ENCODE measurements around the gene SRCIN1.

SRCIN1 gene

DNA sequence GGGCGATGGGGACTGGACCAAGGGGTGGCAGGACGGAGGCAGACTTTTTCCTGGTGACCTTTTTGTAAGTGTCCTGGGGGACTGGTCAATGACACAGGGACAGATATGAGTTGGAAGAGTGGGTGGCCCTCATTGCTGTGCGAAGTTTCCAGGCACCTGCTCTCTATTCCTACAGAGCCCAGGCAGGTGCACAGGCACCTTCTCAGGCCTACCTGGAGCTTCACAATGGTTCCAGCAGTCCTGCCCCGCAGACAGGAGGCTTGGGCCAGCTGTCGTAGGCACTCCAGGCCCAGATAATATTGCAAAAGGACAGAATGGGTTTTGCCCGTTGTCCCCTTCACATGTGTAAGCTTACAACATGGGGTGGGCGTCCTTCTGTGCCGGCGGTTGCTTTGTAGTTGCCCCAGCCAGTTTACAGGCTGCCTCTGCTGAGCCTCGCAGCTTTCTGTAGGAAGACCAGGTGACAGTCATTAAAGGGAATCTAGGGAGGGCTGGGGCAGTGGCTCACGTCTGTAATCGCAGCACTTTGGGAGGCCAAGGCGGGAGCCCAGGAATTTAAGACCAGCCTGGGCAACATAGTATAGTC is 93.2 kb downstream of the SRCIN1 start:
- H3K27ac ChIP-seq = no peak overlapping the region
- no peak overlapping the region for H3K9ac ChIP-seq
- TF ChIP-seq Cebpa-rat (IDR thresholded peaks at IDR 0.05) = no peak
- peaks cover 32 to 43% (median 38%) of the 10 kb centered on the region in 11 experiments for H3K27me3 ChIP-seq
- H4K20me1 ChIP-seq = peaks cover 7 to 51% (median 43%) of the 10 kb centered on the region in 11 experiments; a peak in 21 of 22 replicates
- no peaks in the 10 kb centered on the region for H3K9me3 ChIP-seq (replicated peaks in 1 of 11)
- peaks cover 7 to 20% (median 11%) of the 10 kb centered on the region in 10 experiments; a peak in 17 of 20 replicates for H3K4me1 ChIP-seq
- H3K36me3 ChIP-seq = peaks cover 0 to 11% (median 4%) of the 10 kb centered on the region in 11 experiments; a peak in 14 of 22 replicates
- H3K4me3 ChIP-seq = no peak overlapping the region
- no peak overlapping the region for H3K4me2 ChIP-seq

DNA sequence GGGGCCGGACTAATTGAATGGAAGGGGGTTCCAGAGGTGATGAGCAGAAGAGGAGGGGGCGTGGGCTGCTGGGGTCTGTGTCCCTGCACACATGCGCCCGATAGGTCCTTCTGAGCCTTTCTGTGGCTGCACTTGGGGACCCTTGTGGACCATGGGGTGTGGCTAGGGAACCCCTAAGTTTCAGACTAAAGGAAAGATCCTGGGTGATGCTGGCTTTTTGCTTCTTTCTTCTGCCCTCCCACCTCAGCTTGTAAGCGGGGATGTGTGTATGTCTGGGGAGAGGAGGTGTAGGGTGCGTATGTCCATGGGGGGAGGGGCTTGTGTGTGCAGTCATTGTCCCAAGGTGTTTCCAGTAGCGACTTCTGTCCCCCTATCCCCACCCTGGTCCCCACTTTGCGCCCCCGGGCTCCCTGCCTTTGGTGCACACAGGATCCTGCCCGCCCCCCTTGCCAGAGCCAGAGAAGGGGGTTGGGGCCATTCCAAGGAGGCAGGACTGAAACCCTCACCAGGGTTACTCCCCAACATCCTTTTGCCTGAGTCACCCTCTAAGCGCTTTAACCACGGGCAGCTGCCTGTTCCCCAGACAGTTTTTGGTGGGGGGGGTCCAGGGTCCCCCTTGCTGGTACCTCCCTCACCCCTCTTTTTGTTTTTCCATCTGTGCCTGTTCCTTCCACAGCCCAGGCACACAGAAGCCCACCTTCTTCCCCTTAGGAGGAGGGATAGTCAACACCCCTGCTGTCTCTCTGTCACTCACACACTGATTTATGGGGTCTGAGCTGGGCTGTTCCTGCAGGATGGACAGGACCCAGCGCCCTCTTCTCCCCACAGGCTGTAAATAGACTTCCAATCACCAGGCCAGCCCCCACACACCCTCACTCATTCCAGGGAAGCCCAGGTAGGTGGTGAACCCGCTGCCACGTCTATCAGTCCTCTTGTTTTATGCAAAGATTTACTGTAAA is 94.3 kb downstream of the SRCIN1 start:
- Histone ChIP-seq H3K36me3 (peaks cover 4 to 21% (median 12%) of the 10 kb centered on the region in 11 experiments; a peak in 20 of 22 replicates), H3K4me1 (peaks cover 7 to 20% (median 11%) of the 10 kb centered on the region in 10 experiments; a peak in 17 of 20 replicates), H3K4me2 (peak overlapping the region in 3 of 11 experiments; percentile 59 to 74 (median 64); a peak in 2 of 22 replicates), H3K9me3 (replicated peaks in 1 of 11) (no peaks in the 10 kb centered on the region), H3K27ac (no peak overlapping the region), H3K9ac (no peak overlapping the region), H4K20me1 (peaks cover 7 to 62% (median 43%) of the 10 kb centered on the region in 11 experiments; a peak in 21 of 22 replicates), H3K27me3 (peaks cover 37 to 48% (median 41%) of the 10 kb centered on the region in 11 experiments), H3K4me3 (no peak overlapping the region)
- no peak for TF ChIP-seq Cebpa-rat (IDR thresholded peaks at IDR 0.05)

DNA sequence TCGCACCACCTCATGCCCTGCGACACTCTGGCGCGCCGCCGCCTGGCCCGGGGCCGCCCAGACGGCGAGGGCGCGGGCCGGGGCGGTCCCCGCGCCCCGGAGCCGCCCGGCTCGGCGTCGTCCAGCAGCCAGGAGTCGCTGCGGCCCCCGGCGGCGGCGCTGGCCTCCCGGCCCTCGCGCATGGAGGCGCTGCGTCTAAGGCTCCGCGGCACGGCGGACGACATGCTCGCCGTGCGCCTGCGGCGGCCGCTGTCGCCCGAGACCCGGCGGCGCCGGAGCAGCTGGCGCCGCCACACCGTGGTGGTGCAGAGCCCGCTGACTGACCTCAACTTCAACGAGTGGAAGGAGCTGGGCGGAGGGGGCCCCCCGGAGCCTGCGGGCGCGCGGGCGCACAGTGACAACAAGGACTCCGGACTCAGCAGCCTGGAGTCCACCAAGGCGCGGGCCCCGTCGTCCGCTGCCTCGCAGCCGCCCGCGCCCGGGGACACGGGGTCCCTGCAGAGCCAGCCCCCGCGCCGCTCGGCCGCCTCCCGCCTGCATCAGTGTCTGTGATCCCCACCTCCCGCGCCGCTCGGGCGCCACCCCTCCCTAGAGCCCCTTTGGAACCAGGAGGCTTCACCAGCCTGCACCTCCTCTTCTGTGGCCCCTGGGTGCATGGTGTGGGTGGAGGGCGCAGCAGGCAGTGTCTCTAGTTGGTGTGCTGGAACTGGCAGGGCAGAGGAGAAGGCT is 95.2 kb downstream of the SRCIN1 start:
- H3K4me2 ChIP-seq = peak overlapping the region; percentile 54 to 78 (median 64)
- H3K27me3 ChIP-seq = peaks cover 37 to 48% (median 42%) of the 10 kb centered on the region in 11 experiments
- peaks cover 7 to 20% (median 11%) of the 10 kb centered on the region in 10 experiments; a peak in 17 of 20 replicates for H3K4me1 ChIP-seq
- H3K9ac ChIP-seq = peak overlapping the region in 3 of 11 experiments; percentile 27 to 46 (median 37); a peak in 3 of 22 replicates
- peak overlapping the region; percentile 18 to 59 (median 30); a peak in 13 of 20 replicates for H3K4me3 ChIP-seq
- H4K20me1 ChIP-seq = peaks cover 7 to 70% (median 43%) of the 10 kb centered on the region in 11 experiments; a peak in 21 of 22 replicates
- H3K36me3 ChIP-seq = peaks cover 13 to 29% (median 20%) of the 10 kb centered on the region in 11 experiments
- no peak for TF ChIP-seq Cebpa-rat (IDR thresholded peaks at IDR 0.05)
- H3K9me3 ChIP-seq (replicated peaks in 1 of 11) = no peaks in the 10 kb centered on the region
- no peak overlapping the region for H3K27ac ChIP-seq

DNA sequence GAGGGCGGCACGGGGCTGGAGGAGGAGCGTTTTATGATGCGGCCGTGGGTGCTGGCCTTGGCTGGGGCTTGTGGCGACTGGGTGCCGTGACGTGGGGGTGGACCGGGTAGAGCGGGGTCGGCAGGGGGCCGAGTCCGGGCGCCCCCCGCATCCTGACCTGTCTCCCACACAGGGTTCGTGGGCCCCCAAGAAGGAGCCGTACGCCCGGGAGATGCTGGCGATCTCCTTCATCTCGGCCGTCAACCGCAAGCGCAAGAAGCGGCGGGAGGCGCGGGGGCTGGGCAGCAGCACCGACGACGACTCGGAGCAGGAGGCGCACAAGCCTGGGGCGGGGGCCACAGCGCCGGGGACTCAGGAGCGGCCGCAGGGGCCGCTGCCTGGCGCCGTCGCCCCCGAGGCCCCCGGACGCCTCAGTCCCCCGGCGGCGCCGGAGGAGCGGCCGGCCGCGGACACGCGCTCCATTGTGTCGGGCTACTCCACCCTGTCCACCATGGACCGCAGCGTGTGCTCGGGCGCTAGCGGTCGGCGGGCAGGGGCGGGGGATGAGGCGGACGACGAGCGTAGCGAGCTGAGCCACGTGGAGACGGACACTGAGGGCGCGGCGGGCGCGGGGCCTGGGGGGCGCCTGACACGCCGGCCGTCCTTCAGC is 95.9 kb downstream of the SRCIN1 start:
- peaks cover 7 to 20% (median 11%) of the 10 kb centered on the region in 10 experiments; a peak in 17 of 20 replicates for H3K4me1 ChIP-seq
- H3K27me3 ChIP-seq = peaks cover 37 to 48% (median 42%) of the 10 kb centered on the region in 11 experiments
- peaks cover 15 to 36% (median 26%) of the 10 kb centered on the region in 11 experiments for H3K36me3 ChIP-seq
- TF ChIP-seq Cebpa-rat (IDR thresholded peaks at IDR 0.05) = no peak
- no peak overlapping the region for H3K27ac ChIP-seq
- no peaks in the 10 kb centered on the region for H3K9me3 ChIP-seq (replicated peaks in 1 of 11)
- peak overlapping the region; percentile 18 to 59 (median 30); a peak in 14 of 20 replicates for H3K4me3 ChIP-seq
- peak overlapping the region in 4 of 11 experiments; percentile 11 to 46 (median 32); a peak in 3 of 22 replicates for H3K9ac ChIP-seq
- peak overlapping the region; percentile 54 to 78 (median 64) for H3K4me2 ChIP-seq
- peaks cover 7 to 71% (median 43%) of the 10 kb centered on the region in 11 experiments; a peak in 21 of 22 replicates for H4K20me1 ChIP-seq

DNA sequence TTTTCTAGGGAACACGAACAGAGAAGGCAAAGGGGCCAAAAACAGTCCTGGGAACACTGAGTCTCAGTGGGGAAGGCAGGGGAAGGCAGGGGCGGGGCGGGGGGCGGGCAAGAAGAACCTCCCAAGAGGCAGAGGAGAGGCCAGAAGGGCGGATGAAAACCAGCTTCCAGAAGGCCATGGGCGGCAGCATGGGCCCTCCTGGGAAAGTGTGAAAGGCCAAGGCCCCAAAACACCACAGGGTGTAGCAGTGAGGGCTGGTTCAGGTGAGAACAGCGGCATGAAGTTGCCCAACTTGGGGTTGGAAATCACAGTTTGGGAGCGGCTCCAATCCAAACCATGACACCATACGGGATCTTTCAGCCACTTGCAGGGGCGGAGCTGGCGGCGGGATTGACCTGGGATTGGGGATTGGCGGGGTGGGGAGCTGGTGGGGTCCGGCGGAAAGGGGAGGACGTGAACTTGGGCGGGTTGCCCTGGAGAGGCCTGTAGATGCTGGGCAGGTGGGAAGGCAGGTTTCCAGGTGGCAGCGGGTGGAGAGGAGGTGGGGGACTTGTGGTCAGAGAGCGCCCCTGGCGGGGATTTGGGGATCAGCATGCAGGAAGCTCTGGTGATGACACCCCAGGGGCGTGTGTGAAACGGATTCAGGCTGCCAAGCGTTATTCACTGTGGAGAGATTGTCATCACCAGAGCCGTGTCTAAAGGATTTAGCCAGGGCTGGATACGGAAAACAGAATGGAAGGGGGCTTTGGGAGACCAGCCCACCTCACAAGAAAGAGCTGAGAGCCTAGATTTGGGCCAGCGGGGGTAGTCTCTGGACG is 96.6 kb downstream of the SRCIN1 start:
- Histone ChIP-seq H4K20me1 (peaks cover 7 to 78% (median 43%) of the 10 kb centered on the region in 11 experiments; a peak in 21 of 22 replicates), H3K4me2 (peak overlapping the region; percentile 54 to 78 (median 64); a peak in 21 of 22 replicates), H3K27me3 (peaks cover 37 to 48% (median 42%) of the 10 kb centered on the region in 11 experiments), H3K4me3 (peak overlapping the region in 1 of 10 experiments; percentile 20; a peak in 3 of 20 replicates), H3K27ac (no peak overlapping the region), H3K36me3 (peaks cover 15 to 44% (median 33%) of the 10 kb centered on the region in 11 experiments), H3K4me1 (peaks cover 7 to 20% (median 11%) of the 10 kb centered on the region in 10 experiments; a peak in 17 of 20 replicates), H3K9me3 (replicated peaks in 1 of 11) (no peaks in the 10 kb centered on the region), H3K9ac (no peak overlapping the region)
- no peak for TF ChIP-seq Cebpa-rat (IDR thresholded peaks at IDR 0.05)

DNA sequence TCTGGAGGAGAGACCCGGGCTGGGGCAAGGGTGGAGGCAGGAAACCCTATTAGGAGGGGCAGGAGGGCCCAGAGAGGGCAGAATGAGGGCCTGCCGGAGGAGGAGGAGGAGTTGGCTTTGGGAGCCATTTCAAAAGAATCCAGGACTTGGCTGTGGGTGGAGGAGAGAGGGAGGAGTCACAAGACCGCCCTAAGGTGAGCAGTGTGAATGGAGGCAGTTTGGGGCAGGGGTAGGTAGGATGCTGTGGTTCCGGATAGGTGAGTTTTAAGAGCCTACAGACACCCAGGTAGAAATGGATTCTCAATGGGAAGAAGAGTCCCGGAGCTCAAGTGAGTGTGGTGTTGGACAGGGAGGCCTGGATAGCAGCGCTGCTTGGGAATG is 97.2 kb downstream of the SRCIN1 start:
- Histone ChIP-seq H3K9ac (no peak overlapping the region), H3K27me3 (peaks cover 37 to 48% (median 42%) of the 10 kb centered on the region in 11 experiments), H3K4me1 (peaks cover 7 to 20% (median 11%) of the 10 kb centered on the region in 10 experiments; a peak in 17 of 20 replicates), H3K4me3 (no peak overlapping the region), H3K36me3 (peaks cover 16 to 50% (median 38%) of the 10 kb centered on the region in 11 experiments), H3K4me2 (no peak overlapping the region), H3K9me3 (replicated peaks in 1 of 11) (no peaks in the 10 kb centered on the region), H3K27ac (no peak overlapping the region), H4K20me1 (peaks cover 7 to 81% (median 43%) of the 10 kb centered on the region in 11 experiments; a peak in 21 of 22 replicates)
- TF ChIP-seq Cebpa-rat (IDR thresholded peaks at IDR 0.05) = no peak

DNA sequence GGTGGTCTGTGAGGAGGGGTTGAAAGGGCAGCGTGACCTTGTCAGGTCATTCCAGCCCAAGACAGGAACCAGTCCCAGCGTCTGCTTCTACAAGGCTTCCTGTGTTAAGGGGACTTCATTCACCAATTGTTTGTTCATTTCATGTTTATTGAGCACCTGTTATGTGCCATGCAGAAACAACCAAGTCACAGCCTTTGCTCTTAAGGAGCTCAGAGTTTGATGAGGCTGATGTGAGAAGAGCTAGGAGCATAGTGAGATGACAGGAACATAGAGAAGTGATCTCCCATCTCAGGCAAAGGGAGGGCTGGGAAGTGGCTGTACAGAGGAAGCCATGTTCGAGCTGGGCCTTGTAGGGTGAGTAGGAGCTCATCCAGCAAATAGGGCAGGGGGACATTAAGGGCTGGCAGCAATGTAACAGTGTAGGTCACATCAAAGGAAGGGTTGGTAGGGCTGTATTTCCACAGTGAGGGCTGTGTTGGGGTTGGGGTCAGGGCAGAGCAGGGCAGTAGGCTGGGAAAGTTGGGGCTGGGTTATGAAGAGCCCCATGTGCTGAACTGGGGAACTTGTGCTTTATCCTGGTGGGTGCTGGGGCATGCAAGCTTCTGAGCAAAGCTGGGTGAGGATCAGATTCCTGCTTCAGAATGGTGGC is 97.7 kb downstream of the SRCIN1 start:
- Histone ChIP-seq H4K20me1 (peaks cover 7 to 87% (median 43%) of the 10 kb centered on the region in 11 experiments; a peak in 21 of 22 replicates), H3K27me3 (peaks cover 37 to 48% (median 42%) of the 10 kb centered on the region in 11 experiments)

More for the DNA sequence above, 97.7 kb downstream of the SRCIN1 start:
- no peak for TF ChIP-seq Cebpa-rat (IDR thresholded peaks at IDR 0.05)
- Histone ChIP-seq H3K27ac (no peak overlapping the region), H3K4me2 (no peak overlapping the region), H3K4me1 (peaks cover 7 to 20% (median 11%) of the 10 kb centered on the region in 10 experiments; a peak in 17 of 20 replicates), H3K9me3 (replicated peaks in 1 of 11) (no peaks in the 10 kb centered on the region), H3K4me3 (no peak overlapping the region), H3K36me3 (peaks cover 21 to 55% (median 44%) of the 10 kb centered on the region in 11 experiments), H3K9ac (no peak overlapping the region)

Measured in BLaER1 treated with 17β-estradiol and CSF1 and Interleukin-3, amounts not matched to agents 10 nM and 100 nM (cell line).